Panc1 (cell line): Measurements from ENCODE around the gene VIPR2.

Experiments used
- POLR2AphosphoS5 ChIP-seq: IDR thresholded peaks from 2 replicates; pipeline ENCODE4 v1.6.1; 2012; ENCODE audit warnings: mild to moderate bottlenecking, low read depth, low read length, moderate library complexity
- TCF7L2 ChIP-seq: IDR thresholded peaks from 2 replicates; pipeline ENCODE4 v1.6.1; 2011; ENCODE audit warnings: mild to moderate bottlenecking, low read depth, low read length, inconsistent platforms
- TF ChIP-seq, protein P1 (sequence below): fragments of 450-650 bp; IDR thresholded peaks from 2 replicates; pipeline ENCODE4 v1.5.1; 2017; ENCODE audit warnings: mild to moderate bottlenecking
- TF ChIP-seq, protein P2 (sequence below), 2 experiments: IDR thresholded peaks; 2 replicates each; pipeline ENCODE4 v1.6.1; 2011 to 2012; ENCODE audit warnings: low read depth in 2 of 2, control low read depth in 1 of 2, low read length in 1 of 2, mild to moderate bottlenecking in 1 of 2, moderate library complexity in 1 of 2; ENCODE audit not compliant: insufficient read depth in 1 of 2

DNA sequence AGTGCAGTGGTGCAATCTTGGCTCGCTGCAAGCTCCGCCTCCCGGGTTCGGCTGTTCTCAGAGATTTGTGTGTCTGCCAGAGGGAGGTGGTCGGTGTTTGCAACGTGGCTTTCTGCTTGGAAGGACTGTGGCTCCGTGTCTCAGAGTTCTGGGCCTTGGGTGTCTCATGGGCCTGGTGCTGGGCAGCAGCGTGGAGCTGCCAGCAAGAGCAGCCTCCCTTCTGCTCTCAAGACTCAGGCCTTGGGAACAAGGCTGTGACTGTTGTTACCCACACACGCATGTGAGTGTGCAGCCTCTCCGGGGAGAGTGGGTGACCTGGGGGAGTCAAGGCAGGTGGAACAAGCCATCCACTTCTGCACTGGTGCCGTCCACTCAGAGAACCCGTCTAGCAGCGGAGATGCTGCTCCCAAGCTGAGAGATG, 52.0 kb downstream of the VIPR2 start:
- TF ChIP-seq, protein P1, sequence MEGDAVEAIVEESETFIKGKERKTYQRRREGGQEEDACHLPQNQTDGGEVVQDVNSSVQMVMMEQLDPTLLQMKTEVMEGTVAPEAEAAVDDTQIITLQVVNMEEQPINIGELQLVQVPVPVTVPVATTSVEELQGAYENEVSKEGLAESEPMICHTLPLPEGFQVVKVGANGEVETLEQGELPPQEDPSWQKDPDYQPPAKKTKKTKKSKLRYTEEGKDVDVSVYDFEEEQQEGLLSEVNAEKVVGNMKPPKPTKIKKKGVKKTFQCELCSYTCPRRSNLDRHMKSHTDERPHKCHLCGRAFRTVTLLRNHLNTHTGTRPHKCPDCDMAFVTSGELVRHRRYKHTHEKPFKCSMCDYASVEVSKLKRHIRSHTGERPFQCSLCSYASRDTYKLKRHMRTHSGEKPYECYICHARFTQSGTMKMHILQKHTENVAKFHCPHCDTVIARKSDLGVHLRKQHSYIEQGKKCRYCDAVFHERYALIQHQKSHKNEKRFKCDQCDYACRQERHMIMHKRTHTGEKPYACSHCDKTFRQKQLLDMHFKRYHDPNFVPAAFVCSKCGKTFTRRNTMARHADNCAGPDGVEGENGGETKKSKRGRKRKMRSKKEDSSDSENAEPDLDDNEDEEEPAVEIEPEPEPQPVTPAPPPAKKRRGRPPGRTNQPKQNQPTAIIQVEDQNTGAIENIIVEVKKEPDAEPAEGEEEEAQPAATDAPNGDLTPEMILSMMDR = no peak
- TF ChIP-seq, protein P2, sequence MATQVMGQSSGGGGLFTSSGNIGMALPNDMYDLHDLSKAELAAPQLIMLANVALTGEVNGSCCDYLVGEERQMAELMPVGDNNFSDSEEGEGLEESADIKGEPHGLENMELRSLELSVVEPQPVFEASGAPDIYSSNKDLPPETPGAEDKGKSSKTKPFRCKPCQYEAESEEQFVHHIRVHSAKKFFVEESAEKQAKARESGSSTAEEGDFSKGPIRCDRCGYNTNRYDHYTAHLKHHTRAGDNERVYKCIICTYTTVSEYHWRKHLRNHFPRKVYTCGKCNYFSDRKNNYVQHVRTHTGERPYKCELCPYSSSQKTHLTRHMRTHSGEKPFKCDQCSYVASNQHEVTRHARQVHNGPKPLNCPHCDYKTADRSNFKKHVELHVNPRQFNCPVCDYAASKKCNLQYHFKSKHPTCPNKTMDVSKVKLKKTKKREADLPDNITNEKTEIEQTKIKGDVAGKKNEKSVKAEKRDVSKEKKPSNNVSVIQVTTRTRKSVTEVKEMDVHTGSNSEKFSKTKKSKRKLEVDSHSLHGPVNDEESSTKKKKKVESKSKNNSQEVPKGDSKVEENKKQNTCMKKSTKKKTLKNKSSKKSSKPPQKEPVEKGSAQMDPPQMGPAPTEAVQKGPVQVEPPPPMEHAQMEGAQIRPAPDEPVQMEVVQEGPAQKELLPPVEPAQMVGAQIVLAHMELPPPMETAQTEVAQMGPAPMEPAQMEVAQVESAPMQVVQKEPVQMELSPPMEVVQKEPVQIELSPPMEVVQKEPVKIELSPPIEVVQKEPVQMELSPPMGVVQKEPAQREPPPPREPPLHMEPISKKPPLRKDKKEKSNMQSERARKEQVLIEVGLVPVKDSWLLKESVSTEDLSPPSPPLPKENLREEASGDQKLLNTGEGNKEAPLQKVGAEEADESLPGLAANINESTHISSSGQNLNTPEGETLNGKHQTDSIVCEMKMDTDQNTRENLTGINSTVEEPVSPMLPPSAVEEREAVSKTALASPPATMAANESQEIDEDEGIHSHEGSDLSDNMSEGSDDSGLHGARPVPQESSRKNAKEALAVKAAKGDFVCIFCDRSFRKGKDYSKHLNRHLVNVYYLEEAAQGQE (IDR thresholded peaks at IDR 0.05; ENCODE audit: insufficient read depth in 1 of 2, low read depth in 2 of 2, low read length in 1 of 2) = no peak
- TF ChIP-seq POLR2AphosphoS5 (no peak), TCF7L2 (no peak)
